Duodenal mucosa (tissue), 2 donors: ENCODE results near the gene GALP.
"Not testable (repeated sequence)": the region's sequence is repeated elsewhere in the genome, so short reads cannot be mapped to it uniquely, and the experiment has no call there.

Source experiments
- H3K27ac ChIP-seq: one replicate; pipeline ENCODE4 v1.7.0; 2013; ENCODE audit warnings: low read depth, low read length
- H3K27me3 ChIP-seq, 2 donors: one replicate each; pipeline ENCODE4 v1.7.0; 2013; ENCODE audit warnings: low read length in 2 of 2, control low read depth in 1 of 2; ENCODE audit not compliant: insufficient read depth in 2 of 2, control insufficient read depth in 1 of 2
- H3K36me3 ChIP-seq, 2 donors: one replicate each; pipeline ENCODE4 v1.7.0; 2013; ENCODE audit warnings: low read length in 2 of 2, control low read depth in 1 of 2; ENCODE audit not compliant: insufficient read depth in 2 of 2, control insufficient read depth in 1 of 2
- H3K4me1 ChIP-seq, 2 donors: one replicate each; pipeline ENCODE4 v1.7.0; 2013; ENCODE audit warnings: low read length in 2 of 2, control low read depth in 1 of 2; ENCODE audit not compliant: insufficient read depth in 2 of 2, control insufficient read depth in 1 of 2
- H3K4me3 ChIP-seq, 2 donors: one replicate each; pipeline ENCODE4 v1.7.0; 2013; ENCODE audit warnings: low read length in 2 of 2, low read depth in 1 of 2
- H3K9ac ChIP-seq, 2 donors: one replicate each; pipeline ENCODE4 v1.7.0; 2013; ENCODE audit warnings: low read length in 2 of 2, low read depth in 1 of 2
- H3K9me3 ChIP-seq, 2 donors: one replicate each; pipeline ENCODE4 v1.7.0; 2013; ENCODE audit warnings: low read length in 2 of 2, control low read depth in 1 of 2; ENCODE audit not compliant: control insufficient read depth in 1 of 2

Gene GALP

GRCh38 chr19:56175861-56176307 lies at the start of gene GALP:
Gene GALP (plus strand): TSS chr19:56176008. CDS start chr19:56177109, 1,101 bp downstream.
- not testable (repeated sequence) for H3K36me3 ChIP-seq, H3K4me1 ChIP-seq
- H3K27me3 ChIP-seq, result peaks cover 20 to 25% of the 10 kb centered on the region in 2 donors

DNA sequence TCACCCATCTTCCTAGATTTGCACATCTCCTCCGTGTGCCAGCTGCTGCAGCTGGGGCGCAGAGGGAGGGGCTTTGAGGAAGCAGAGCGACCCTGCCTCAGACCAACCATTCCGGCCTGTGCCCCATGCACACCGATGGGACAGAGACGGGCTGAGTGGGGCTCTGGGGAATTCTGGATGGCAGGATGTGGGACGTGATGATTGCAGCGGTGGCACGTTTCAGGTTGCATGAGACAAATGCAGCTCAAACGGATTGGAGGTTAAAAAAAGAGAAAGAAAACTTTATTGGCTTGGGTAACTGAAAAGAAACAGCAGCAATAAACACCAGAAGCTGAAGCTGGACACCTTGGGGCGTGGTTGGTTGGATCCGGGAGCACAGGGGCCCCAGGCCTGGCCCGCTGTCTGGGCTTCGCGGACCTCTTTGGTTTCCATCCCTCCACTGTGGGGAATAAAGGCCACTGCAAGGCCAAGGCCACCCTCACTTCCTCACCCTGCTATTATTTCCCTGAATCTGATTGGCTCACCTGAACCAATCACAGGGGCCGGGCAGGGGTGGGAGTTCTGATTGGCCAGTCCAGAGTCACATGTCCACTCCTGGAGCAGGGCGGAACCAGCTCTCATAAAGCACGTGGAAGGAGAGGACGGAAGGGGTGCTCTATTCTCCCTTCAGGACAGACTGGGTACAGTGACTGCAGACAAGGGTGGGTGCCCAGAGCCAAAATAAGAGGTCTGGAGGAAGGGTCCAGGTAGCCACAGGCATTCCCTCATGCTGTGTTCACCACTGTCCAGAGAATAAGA lies 48.6 kb upstream of the GALP start:
- no peak overlapping the region for H3K4me3 ChIP-seq
- no peaks in the 10 kb centered on the region for H3K36me3 ChIP-seq
- peaks cover 4 to 9% of the 10 kb centered on the region in 2 donors for H3K4me1 ChIP-seq
- no peaks in the 10 kb centered on the region for H3K9me3 ChIP-seq
- no peak overlapping the region for H3K9ac ChIP-seq
- no peak overlapping the region for H3K27ac ChIP-seq
- no peaks in the 10 kb centered on the region for H3K27me3 ChIP-seq

More at GRCh38 chr19:56175861-56176307, at the start of gene GALP:
- not testable (repeated sequence) for H3K9ac ChIP-seq, H3K4me3 ChIP-seq, H3K27ac ChIP-seq, H3K9me3 ChIP-seq

DNA sequence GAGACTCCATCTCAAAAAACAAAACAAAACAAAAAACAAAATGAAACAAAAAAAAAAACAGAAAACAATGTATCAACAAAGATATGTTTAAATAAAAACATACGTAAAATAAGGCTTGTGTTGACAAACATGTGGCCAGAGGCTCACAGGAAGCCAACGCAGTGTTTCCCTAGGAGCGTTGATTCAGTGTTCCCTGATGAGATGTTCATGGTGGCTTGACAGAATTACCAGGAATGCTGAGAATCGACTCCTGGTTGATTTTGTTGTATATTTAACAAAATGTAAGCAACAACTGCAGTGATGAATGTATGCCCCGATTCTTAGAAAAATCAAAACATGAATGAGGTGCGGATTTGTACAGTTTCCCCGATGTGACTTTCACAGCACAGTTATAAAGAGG lies 45.8 kb upstream of the GALP start:
- Histone ChIP-seq H3K9me3 (no peaks in the 10 kb centered on the region), H3K27me3 (no peaks in the 10 kb centered on the region), H3K36me3 (no peaks in the 10 kb centered on the region), H3K27ac (no peak overlapping the region), H3K4me3 (no peak overlapping the region), H3K4me1 (peaks cover 4 to 9% of the 10 kb centered on the region in 2 donors), H3K9ac (no peak overlapping the region)

GRCh38 chr19:56131651-56132050 lies 44.2 kb upstream of the GALP start:
- H3K4me3 ChIP-seq, result no peak overlapping the region
- no peaks in the 10 kb centered on the region for H3K9me3 ChIP-seq
- H3K4me1 ChIP-seq, result no peaks in the 10 kb centered on the region
- H3K27ac ChIP-seq, result no peak overlapping the region
- no peaks in the 10 kb centered on the region for H3K36me3 ChIP-seq
- no peaks in the 10 kb centered on the region for H3K27me3 ChIP-seq
- no peak overlapping the region for H3K9ac ChIP-seq

GRCh38 chr19:56132316-56132822 lies 43.4 kb upstream of the GALP start:
- Histone ChIP-seq H3K4me3 (no peak overlapping the region), H3K4me1 (no peaks in the 10 kb centered on the region), H3K36me3 (no peaks in the 10 kb centered on the region), H3K27me3 (no peaks in the 10 kb centered on the region), H3K9ac (no peak overlapping the region), H3K27ac (no peak overlapping the region), H3K9me3 (no peaks in the 10 kb centered on the region)

DNA sequence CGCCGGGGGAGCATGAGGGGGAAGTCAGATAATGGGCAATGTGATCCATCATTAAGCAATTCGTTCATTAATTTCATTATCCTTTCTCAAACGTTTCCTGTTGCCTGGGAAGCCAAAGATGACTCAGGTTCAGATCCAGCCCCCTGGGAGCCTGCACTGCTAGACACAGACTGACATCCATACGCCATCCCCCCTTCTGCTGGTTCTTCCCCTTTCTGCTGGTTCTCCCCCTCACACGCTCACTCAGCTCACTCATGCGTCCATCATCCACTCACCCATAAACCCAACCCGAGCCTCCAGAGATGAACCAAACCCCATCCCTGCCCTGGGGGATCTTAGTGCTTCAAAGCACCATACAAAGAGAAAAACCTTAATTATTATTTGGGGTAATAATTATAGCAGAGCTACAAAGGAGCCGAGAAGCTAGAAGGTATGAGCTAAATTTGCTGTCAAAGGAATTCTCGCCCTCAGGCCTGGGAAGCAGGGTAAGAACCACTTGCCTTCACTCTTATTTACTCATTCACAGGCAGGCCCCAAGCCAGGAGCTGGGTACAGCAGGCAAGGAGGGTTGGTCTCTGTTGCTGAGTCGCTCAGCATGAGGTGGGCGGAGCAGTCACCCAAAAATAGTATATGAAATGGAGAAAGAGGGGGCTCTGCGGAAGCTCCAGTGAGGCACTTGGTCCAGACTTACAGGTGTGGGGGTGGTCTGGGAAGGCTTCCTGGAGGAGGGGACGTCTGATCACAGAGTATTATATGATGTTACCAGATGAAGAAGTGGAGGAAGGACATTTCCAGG lies 41.8 kb upstream of the GALP start:
- no peak overlapping the region for H3K4me3 ChIP-seq
- no peak overlapping the region for H3K9ac ChIP-seq
- H3K4me1 ChIP-seq, result peaks cover 0 to 4% of the 10 kb centered on the region in 2 donors
- H3K27ac ChIP-seq, result no peak overlapping the region
- H3K9me3 ChIP-seq, result no peaks in the 10 kb centered on the region
- H3K27me3 ChIP-seq, result no peaks in the 10 kb centered on the region
- no peaks in the 10 kb centered on the region for H3K36me3 ChIP-seq

- Histone ChIP-seq H3K27ac (no peak overlapping the region), H3K27me3 (no peaks in the 10 kb centered on the region), H3K9ac (no peak overlapping the region), H3K4me3 (no peak overlapping the region), H3K36me3 (no peaks in the 10 kb centered on the region), H3K4me1 (peaks cover 0 to 4% of the 10 kb centered on the region in 2 donors), H3K9me3 (no peaks in the 10 kb centered on the region)
Observed at GRCh38 chr19:56134654-56134921, 41.2 kb upstream of the GALP start.

GRCh38 chr19:56136362-56136761 lies 39.4 kb upstream of the GALP start:
- no peak overlapping the region for H3K27ac ChIP-seq
- no peak overlapping the region for H3K9ac ChIP-seq
- no peaks in the 10 kb centered on the region for H3K9me3 ChIP-seq
- H3K4me3 ChIP-seq, result no peak overlapping the region
- H3K4me1 ChIP-seq, result peaks cover 6 to 10% of the 10 kb centered on the region in 2 donors
- H3K27me3 ChIP-seq, result no peaks in the 10 kb centered on the region
- no peaks in the 10 kb centered on the region for H3K36me3 ChIP-seq

DNA sequence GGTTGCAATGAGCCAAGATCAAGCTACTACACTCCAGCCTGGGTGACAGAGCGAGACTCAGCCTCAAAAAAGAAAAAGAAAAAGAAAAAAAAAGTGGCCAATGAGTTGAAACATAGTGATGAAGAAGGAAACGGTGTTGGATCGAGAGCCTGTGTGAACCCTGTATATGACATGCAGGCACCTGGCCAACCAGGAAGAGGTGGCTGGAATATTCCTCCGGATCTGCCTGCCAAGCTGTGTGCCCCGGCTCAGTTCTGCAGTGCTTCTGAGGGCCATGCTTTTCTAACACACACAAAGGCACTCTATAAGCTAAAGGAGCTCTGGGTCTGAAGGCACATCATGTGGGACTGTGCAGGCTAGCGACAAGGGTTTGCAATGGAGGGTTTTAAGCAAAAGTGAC lies 38.4 kb upstream of the GALP start:
- Histone ChIP-seq H3K36me3 (no peaks in the 10 kb centered on the region), H3K4me1 (peaks cover 14 to 19% of the 10 kb centered on the region in 2 donors), H3K4me3 (no peak overlapping the region), H3K27me3 (no peaks in the 10 kb centered on the region), H3K9ac (no peak overlapping the region), H3K27ac (no peak overlapping the region), H3K9me3 (no peaks in the 10 kb centered on the region)

- H3K4me1 ChIP-seq, result peaks cover 21 to 25% of the 10 kb centered on the region in 2 donors
- H3K9me3 ChIP-seq, result no peaks in the 10 kb centered on the region
- no peak overlapping the region for H3K9ac ChIP-seq
- no peak overlapping the region for H3K4me3 ChIP-seq
- H3K36me3 ChIP-seq, result no peaks in the 10 kb centered on the region
- H3K27me3 ChIP-seq, result no peaks in the 10 kb centered on the region
- no peak overlapping the region for H3K27ac ChIP-seq
Observed at GRCh38 chr19:56138069-56138468, 37.7 kb upstream of the GALP start.
